ENCODE results near the gene GALNT17. TPM values are rescaled to one million over a fixed set of nuclear protein-coding genes. Genes with fewer than 3 reads are reported as not detected.

Gene GALNT17
- total RNA-seq, 2 experiments from 2014 or later, result not detected

- Mint-ChIP-seq H3K4me1 (ENCODE audit: low read depth) (no peaks in the 10 kb centered on the region), H3K27ac (no peak overlapping the region), H3K36me3 (ENCODE audit: low read depth) (no peaks in the 10 kb centered on the region), H3K9me3 (peaks cover 15% of the 10 kb centered on the region), H3K4me3 (no peak overlapping the region), H3K27me3 (no peaks in the 10 kb centered on the region)
- Histone ChIP-seq H3K27ac (ENCODE audit: low read depth in 1 of 2, low read length in 2 of 2) (no peak overlapping the region), H3K9me3 (ENCODE audit: control insufficient read depth in 1 of 2, insufficient read depth in 1 of 2, low read length in 2 of 2) (peaks cover 3 to 22% of the 10 kb centered on the region in 2 experiments), H3K4me1 (ENCODE audit: insufficient read depth, low read length) (no peaks in the 10 kb centered on the region), H3K36me3 (ENCODE audit: insufficient read depth, low read length) (no peaks in the 10 kb centered on the region), H3K4me3 (ENCODE audit: low read length) (no peak overlapping the region), H3K27me3 (ENCODE audit: control insufficient read depth in 1 of 2, insufficient read depth in 2 of 2, low read length in 2 of 2) (no peaks in the 10 kb centered on the region)
- CTCF ChIA-PET, result no interaction called here
- ATAC-seq (ENCODE audit: poor library complexity) (no peak), DNase-seq (no peak)
- intact Hi-C loops (cut with DNase I, micrococcal nuclease), result no loop called here
- no peak for TF ChIP-seq CTCF (IDR thresholded peaks at IDR 0.05)
- POLR2A ChIA-PET, result no interaction called here
These were observed 279.5 kb downstream of the GALNT17 start for GRCh38 chr7:71411475-71411874.

- Mint-ChIP-seq H3K9me3 (peaks cover 15% of the 10 kb centered on the region), H3K36me3 (ENCODE audit: low read depth) (no peaks in the 10 kb centered on the region), H3K27me3 (no peaks in the 10 kb centered on the region), H3K4me3 (no peak overlapping the region), H3K27ac (no peak overlapping the region), H3K4me1 (ENCODE audit: low read depth) (no peaks in the 10 kb centered on the region)
- no peak for TF ChIP-seq CTCF (IDR thresholded peaks at IDR 0.05)
- Histone ChIP-seq H3K27me3 (ENCODE audit: control insufficient read depth in 1 of 2, insufficient read depth in 2 of 2, low read length in 2 of 2) (no peaks in the 10 kb centered on the region), H3K36me3 (ENCODE audit: insufficient read depth, low read length) (no peaks in the 10 kb centered on the region), H3K27ac (ENCODE audit: low read depth in 1 of 2, low read length in 2 of 2) (no peak overlapping the region), H3K9me3 (ENCODE audit: control insufficient read depth in 1 of 2, insufficient read depth in 1 of 2, low read length in 2 of 2) (peaks cover under 1 to 6% of the 10 kb centered on the region in 2 experiments), H3K4me1 (ENCODE audit: insufficient read depth, low read length) (no peaks in the 10 kb centered on the region), H3K4me3 (ENCODE audit: low read length) (no peak overlapping the region)
- ChIA-PET POLR2A (no interaction called here), CTCF (no interaction called here)
- intact Hi-C loops (cut with DNase I, micrococcal nuclease), result no loop called here
- ATAC-seq (ENCODE audit: poor library complexity) (no peak), DNase-seq (no peak)
These were observed 282.5 kb downstream of the GALNT17 start for GRCh38 chr7:71414490-71414889.

GRCh38 chr7:71419546-71420337 lies 287.8 kb downstream of the GALNT17 start:
- Histone ChIP-seq H3K4me1 (ENCODE audit: insufficient read depth, low read length) (no peaks in the 10 kb centered on the region), H3K27ac (ENCODE audit: low read depth in 1 of 2, low read length in 2 of 2) (no peak overlapping the region), H3K36me3 (ENCODE audit: insufficient read depth, low read length) (no peaks in the 10 kb centered on the region), H3K27me3 (ENCODE audit: control insufficient read depth in 1 of 2, insufficient read depth in 2 of 2, low read length in 2 of 2) (no peaks in the 10 kb centered on the region), H3K9me3 (ENCODE audit: control insufficient read depth in 1 of 2, insufficient read depth in 1 of 2, low read length in 2 of 2) (peaks cover 0 to 15% of the 10 kb centered on the region in 2 experiments), H3K4me3 (ENCODE audit: low read length) (no peak overlapping the region)
- TF ChIP-seq CTCF (IDR thresholded peaks at IDR 0.05), result no peak
- ATAC-seq (ENCODE audit: poor library complexity) (no peak), DNase-seq (no peak)
- no peaks in the 10 kb centered on the region for H3K27me3 Mint-ChIP-seq
- H3K9me3 Mint-ChIP-seq, result peaks cover 3% of the 10 kb centered on the region
- no peak overlapping the region for H3K4me3 Mint-ChIP-seq
- intact Hi-C loops (cut with DNase I, micrococcal nuclease), result no loop called here
- CTCF ChIA-PET, result no interaction called here
- no peaks in the 10 kb centered on the region for H3K4me1 Mint-ChIP-seq (ENCODE audit: low read depth)
- POLR2A ChIA-PET, result no interaction called here
- H3K27ac Mint-ChIP-seq, result no peak overlapping the region
- H3K36me3 Mint-ChIP-seq (ENCODE audit: low read depth), result no peaks in the 10 kb centered on the region
